PFSK-1 (cell line): ENCODE measurements around the gene CPVL.

Experiments used
- FOXP2 ChIP-seq: optimal IDR thresholded peaks from 2 replicates; pipeline ENCODE3; 2011; ENCODE audit warnings: borderline replicate concordance, control low read depth, inconsistent platforms; ENCODE audit not compliant: insufficient read depth; ENCODE audit errors: extremely low read length, extremely low read depth
- POLR2AphosphoS5 ChIP-seq: IDR thresholded peaks from 2 replicates; pipeline ENCODE4 v1.6.1; 2012; ENCODE audit warnings: low read depth, mild to moderate bottlenecking, control low read depth, low read length, moderate library complexity
- REST ChIP-seq, 2 experiments: IDR thresholded peaks; 2 replicates each; pipeline versions ENCODE4 v1.6.1 to v1.8.0; 2011 to 2012; ENCODE audit warnings: low read depth in 2 of 2, low read length in 2 of 2, control low read depth in 1 of 2, inconsistent platforms in 1 of 2, mild to moderate bottlenecking in 1 of 2, moderate library complexity in 1 of 2; ENCODE audit not compliant: insufficient read depth in 1 of 2
- SIN3A ChIP-seq: IDR thresholded peaks from 2 replicates; pipeline ENCODE4 v1.6.1; 2012; ENCODE audit warnings: mild to moderate bottlenecking, low read length, moderate library complexity, borderline replicate concordance; ENCODE audit not compliant: insufficient read depth
- TAF1 ChIP-seq: IDR thresholded peaks from 2 replicates; pipeline ENCODE4 v1.6.1; 2012; ENCODE audit warnings: low read length, control low read depth, borderline replicate concordance; ENCODE audit not compliant: insufficient read depth

Gene CPVL

GRCh38 chr7:28998105-28998504, 148.2 kb downstream of the CPVL start:
- TF ChIP-seq POLR2AphosphoS5: no peak
- TF ChIP-seq REST (IDR thresholded peaks at IDR 0.05; ENCODE audit: insufficient read depth in 1 of 2, low read depth in 2 of 2, low read length in 2 of 2): no peak
- TF ChIP-seq FOXP2: no peak

- TF ChIP-seq TAF1 (no peak), REST (IDR thresholded peaks at IDR 0.05; ENCODE audit: insufficient read depth in 1 of 2, low read depth in 2 of 2, low read length in 2 of 2) (no peak), SIN3A (no peak), POLR2AphosphoS5 (no peak), FOXP2 (no peak)
Measured at GRCh38 chr7:28996836-28997235, 149.5 kb downstream of the CPVL start.

GRCh38 chr7:28993371-28993770, 153.0 kb downstream of the CPVL start:
- no peak for TF ChIP-seq SIN3A
- no peak for TF ChIP-seq REST (IDR thresholded peaks at IDR 0.05; ENCODE audit: insufficient read depth in 1 of 2, low read depth in 2 of 2, low read length in 2 of 2)
- TF ChIP-seq TAF1: no peak
- no peak for TF ChIP-seq POLR2AphosphoS5
- no peak for TF ChIP-seq FOXP2

- TF ChIP-seq REST (IDR thresholded peaks at IDR 0.05; ENCODE audit: insufficient read depth in 1 of 2, low read depth in 2 of 2, low read length in 2 of 2): no peak
Measured at GRCh38 chr7:28992798-28993197, 153.5 kb downstream of the CPVL start.

GRCh38 chr7:28990200-28990960, 156.0 kb downstream of the CPVL start:
- no peak for TF ChIP-seq FOXP2
